ENCODE data around the gene AR.

- TF ChIP-seq EP300 (IDR thresholded peaks at IDR 0.05; ENCODE audit: borderline replicate concordance) (no peak), CEBPB (IDR thresholded peaks at IDR 0.05) (no peak), REST (IDR thresholded peaks at IDR 0.05; ENCODE audit: low read depth) (no peak), EGR1 (IDR thresholded peaks at IDR 0.05) (no peak), TAF1 (IDR thresholded peaks at IDR 0.05; ENCODE audit: low read depth) (no peak), FOXM1 (IDR thresholded peaks at IDR 0.05; ENCODE audit: borderline replicate concordance, low read depth) (no peak), YY1 (IDR thresholded peaks at IDR 0.05; ENCODE audit: low read depth) (no peak)
These were observed 53.3 kb downstream of the AR start for GRCh38 chrX:67596839-67597790.
